NT2/D1 (cell line): ENCODE data around the gene LRRC23.
"Not testable (repeated sequence)": the region's sequence is repeated elsewhere in the genome, so short reads cannot be mapped to it uniquely, and the experiment has no call there.

Experiments
- YY1 ChIP-seq: IDR thresholded peaks from 2 replicates; pipeline ENCODE4 v1.6.1; 2011; ENCODE audit not compliant: insufficient read length, insufficient read depth
- ZNF274 ChIP-seq: IDR thresholded peaks from 2 replicates; pipeline ENCODE4 v1.6.1; 2011; ENCODE audit warnings: mild to moderate bottlenecking, low read depth, low read length

GRCh38 chr12:6879824-6880223, 24.8 kb upstream of the LRRC23 start:
- not testable (repeated sequence) for TF ChIP-seq YY1, ZNF274
